Activated CD4-positive, alpha-beta T cell treated with anti-CD3 and anti-CD28 coated beads for 48 hours (primary cell): ENCODE results near the gene GSG1L.
"Not testable (repeated sequence)": the region's sequence is repeated elsewhere in the genome, so short reads cannot be mapped to it uniquely, and the experiment has no call there.

ENCODE experiments used
- DNase-seq: peaks from one replicate; pipeline ENCODE4 v3.0.0-alpha.2; 2020

GSG1L gene

DNA sequence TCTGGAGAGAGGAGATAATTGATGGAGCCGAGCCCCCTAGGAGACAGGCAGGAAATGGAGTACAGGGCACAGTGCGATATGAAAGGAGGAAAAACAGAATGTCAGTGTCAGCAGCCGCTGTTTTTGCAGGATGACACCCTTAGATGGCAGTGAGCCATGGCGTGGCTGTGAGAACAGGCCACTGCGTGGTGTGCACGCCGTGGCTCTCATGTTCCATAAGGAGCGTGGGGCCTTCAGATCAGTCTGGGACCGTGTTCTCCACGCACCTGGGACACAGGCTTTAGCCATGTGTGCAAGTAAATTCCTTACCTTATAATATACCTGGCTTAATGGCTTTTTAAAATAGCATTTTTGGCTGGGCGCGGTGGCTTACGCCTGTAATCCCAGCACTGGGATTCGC, 315.6 kb downstream of the GSG1L start:
- DNase-seq: no peak

DNA sequence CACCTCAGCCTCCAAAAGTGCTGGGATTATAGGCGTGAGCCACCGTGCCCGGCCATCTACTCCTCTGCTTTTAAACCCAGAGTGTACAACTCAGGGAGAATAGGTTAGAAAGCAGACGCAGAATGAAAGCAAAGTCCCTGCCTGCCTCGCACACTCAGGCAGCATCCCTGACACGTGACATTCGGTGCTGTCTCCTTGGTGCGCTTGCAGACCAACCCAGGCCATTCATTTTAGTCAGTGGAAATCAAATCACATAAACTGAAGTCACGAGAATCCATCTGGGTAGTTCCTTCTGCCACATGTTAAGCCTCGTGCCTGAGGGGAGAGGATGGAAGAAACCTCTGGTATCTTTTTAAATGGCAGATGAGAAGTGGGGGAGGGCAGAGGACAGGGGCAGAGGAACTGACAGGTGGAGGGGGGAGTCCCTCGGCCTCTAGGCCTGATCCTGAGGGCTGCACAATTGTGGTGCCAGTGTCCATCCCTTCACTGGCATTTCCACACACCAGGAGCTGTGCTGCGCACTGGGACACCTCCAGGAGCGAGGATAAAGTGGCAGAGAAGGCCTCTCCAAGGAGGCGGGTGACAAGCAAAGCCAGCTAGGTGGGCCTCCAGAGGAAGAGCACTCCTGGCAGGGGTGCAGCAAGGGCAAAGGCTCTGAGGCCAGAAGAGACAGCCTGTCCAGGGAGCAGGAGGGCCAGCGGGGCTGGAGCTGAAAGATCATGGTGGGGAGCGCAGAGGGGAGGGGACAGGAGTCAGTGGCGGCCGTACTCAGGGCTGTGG, 317.2 kb downstream of the GSG1L start:
- DNase-seq: no peak

DNA sequence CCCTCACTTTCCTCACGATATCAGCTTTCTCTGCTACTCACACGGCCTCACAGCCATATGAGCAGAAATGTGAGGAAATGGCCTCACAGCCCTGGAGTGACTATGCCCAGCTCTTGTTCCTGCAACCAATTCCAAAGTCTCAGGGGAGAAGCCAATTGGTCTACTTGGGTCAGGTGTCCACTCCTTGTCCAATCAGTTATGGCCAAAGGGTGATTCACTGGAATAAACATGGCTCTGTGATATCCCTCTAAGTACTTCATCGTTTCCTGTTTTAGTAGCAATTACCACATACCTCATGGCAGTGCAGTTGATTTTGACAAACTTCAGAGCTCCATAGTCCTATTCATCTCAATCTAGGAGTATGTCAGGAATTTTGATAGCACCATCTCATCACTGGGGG, 318.2 kb downstream of the GSG1L start:
- DNase-seq: no peak

DNA sequence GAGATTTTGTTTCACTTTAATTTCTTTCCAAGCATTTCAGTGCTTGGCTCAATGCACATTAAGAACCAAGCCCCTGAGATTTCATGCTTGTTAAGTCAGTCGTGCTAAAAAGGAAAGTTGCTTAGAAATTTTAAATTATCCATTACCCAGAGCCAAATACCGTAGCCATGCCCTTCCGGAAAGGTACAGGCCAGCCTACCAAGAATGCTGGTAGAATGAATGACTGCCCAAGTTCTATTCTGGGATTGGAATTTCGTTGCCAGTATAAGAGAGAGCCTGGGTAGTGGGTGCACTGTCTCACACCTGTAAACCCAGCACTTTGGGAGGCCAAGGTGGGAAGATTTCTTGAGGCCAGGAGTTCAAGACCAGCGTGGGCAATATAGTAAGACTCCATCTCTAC, 319.6 kb downstream of the GSG1L start:
- DNase-seq: no peak

DNA sequence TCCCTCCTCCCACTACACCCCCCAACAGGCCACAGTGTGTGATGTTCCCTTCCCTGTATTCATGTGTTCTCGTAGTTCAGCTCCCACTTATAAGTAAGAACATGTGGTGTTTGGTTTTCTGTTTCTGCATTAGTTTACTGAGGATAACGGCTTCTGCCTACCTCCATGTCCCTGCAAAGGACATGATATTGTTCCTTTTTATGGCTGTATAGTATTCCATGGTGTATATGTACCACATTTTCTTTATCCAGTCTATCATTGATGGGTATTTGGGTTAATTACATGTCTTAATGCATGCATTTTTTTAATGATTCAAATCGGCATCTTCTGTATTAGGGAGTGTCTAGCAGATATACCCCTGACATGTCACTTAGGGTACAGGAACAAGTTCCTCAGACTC, 320.5 kb downstream of the GSG1L start:
- not testable (repeated sequence) for DNase-seq

DNA sequence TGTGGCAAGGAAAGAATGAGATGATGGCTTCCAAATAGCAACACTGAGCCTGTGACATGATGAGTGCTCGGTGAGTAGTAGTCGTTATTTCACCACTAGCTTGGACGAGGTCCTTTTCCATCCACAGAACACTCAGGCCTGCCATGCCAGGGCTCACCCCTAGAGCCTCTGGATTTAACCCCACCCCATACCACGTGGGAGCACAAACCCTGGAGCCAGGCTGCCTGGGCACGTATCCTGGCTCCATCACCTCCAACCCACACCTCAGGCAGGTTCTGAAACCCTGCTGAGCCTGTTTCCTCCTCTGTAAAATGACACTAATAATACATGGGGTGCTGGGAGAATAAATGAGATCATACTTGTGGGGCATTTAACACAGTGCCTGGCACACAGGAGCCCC, 321.2 kb downstream of the GSG1L start:
- no peak for DNase-seq

DNA sequence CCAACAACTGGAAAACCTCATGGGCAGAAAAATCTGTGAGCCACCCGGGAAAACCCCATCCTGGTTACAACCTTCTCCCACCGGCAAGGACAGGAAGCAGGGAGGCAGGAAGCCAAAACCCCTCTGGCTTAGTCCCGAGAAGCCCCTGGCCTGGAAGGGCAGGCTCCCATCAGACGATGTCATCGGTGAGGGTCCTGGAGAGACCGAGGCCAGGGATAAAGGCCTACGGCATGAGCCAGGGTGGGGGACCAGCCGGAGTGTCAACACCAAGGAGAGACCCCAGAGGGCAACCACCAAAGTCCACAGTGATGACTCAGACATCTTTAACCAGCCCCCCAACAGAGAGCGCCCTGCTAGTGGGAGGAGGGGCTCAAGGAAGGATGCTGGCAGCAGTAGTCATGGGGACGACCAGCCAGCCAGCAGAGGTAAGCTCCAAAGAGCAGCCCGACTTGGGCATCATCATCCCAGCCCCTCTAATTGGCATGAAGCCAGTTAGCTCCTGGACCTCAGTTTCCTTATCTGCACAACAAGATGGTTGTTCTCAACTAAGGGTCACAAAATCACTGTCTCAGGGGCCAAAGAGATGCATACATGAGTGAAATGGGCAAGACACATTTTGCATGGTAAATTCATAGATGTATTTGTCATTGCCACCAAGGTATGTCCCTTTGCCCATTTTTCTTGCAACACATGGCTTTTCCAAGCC, 322.9 kb downstream of the GSG1L start:
- DNase-seq: no peak

DNA sequence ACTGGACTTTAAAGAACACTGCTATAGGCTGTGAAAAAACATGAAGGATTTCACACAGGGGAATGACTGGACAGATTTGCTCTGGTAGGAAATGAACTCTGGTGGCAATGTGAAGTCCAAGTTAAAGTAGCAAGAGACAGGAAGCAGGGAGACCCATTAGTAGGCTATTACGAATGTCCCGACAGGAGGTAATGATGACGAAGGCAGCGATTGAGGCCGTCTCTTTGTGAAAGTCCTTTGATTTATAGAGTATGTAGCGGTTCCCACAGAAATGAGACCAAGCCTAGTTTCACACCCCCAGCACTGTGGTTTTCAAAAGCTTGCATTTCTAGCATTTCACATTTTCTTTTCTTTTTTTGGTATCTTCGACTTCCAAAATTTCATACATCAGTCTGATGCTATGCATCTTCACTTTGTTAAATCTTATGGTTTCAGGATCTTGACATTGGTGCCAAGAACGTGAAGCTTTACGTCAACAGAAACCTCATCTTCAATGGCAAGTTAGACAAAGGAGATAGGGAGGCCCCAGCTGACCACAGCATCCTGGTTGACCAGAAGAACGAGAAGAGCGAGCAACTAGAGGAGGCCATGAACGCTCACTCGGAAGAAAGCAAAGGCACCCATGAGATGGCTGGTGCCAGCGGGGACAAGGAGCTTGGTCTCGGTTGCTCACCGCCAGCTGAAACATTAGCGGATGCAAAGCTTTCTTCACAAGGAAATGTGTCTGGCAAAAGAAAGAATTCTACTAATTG, 323.7 kb downstream of the GSG1L start:
- DNase-seq: no peak

DNA sequence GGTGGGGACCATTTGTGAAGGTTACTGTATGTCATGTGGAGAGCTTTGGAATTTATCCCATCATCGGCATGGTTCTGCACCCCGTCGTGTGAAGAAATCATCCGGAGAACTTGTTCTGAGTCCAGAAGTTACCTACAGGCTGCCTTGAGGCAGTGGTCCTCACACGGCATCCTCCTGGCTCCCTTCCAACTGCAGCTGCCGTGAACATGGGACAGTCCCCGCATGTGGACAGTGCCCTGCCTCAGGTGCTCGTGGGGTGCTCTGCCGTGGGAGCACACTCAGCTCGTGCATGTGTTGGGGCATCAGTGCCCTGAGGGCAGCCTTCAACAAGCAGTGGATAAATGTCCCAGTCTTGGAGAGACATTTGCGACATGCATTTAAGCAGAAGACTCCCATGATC, 324.9 kb downstream of the GSG1L start:
- no peak for DNase-seq
